GM18502 (cell line): Measurements from ENCODE around the gene RNF125.
"Not testable (repeated sequence)": the region's sequence is repeated elsewhere in the genome, so short reads cannot be mapped to it uniquely, and the experiment has no call there.

ENCODE experiments used
- ATAC-seq: cut with Tn5 transposase; IDR thresholded peaks from one replicate; pipeline ENCODE4 v1.9.1; 2021; ENCODE audit warnings: mild to moderate bottlenecking; ENCODE audit not compliant: unreplicated experiment, poor library complexity

Gene RNF125

GRCh38 chr18:32083781-32084180 lies 65.2 kb downstream of the RNF125 start:
- no peak for ATAC-seq

DNA sequence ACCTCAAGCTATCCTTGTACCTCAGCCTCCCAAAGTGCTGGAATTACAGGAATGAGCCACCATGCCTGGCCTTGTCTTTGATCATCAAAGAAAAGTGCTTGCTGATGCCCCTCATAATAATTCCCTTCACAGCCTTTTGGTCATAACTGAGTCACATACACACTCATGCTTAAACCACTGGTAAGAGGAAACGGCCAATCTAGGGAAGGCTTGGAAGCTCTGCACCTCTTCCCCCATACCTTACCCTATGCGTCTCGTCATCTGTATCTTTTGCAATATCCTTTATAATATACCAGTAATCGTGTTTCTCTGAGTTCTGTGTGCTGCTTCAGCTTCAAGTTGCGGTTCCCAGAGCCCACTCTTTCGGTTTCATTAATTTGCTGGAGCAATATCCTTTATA lies 68.3 kb downstream of the RNF125 start:
- no peak for ATAC-seq

- ATAC-seq, result not testable (repeated sequence)
Measured at GRCh38 chr18:32090831-32091230, 72.2 kb downstream of the RNF125 start.

DNA sequence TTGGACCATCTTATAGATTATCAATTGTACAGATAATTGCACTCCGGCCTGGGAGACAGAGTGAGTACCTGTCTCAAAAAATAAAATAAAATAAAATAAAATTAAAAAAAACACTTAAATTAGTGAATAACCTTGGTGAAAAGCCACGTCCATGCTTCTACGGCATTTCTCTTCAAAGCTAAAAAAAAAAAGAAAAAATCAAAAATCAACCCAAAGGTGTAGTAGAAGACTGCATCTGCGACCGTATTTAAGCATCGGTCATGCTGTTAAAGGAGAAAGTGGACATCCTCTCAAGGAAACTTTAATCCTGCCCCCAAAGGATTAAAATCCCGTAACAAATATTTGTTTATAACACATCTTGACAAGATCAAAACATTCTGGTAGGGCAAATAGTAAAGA lies 72.7 kb downstream of the RNF125 start:
- no peak for ATAC-seq

GRCh38 chr18:32091724-32092421 lies 73.2 kb downstream of the RNF125 start, which contains the start of gene RNF138:
RNF138 (plus strand) TSS chr18:32091874; CDS start chr18:32092777, 903 bp downstream.
- ATAC-seq, result peak; percentile 63

DNA sequence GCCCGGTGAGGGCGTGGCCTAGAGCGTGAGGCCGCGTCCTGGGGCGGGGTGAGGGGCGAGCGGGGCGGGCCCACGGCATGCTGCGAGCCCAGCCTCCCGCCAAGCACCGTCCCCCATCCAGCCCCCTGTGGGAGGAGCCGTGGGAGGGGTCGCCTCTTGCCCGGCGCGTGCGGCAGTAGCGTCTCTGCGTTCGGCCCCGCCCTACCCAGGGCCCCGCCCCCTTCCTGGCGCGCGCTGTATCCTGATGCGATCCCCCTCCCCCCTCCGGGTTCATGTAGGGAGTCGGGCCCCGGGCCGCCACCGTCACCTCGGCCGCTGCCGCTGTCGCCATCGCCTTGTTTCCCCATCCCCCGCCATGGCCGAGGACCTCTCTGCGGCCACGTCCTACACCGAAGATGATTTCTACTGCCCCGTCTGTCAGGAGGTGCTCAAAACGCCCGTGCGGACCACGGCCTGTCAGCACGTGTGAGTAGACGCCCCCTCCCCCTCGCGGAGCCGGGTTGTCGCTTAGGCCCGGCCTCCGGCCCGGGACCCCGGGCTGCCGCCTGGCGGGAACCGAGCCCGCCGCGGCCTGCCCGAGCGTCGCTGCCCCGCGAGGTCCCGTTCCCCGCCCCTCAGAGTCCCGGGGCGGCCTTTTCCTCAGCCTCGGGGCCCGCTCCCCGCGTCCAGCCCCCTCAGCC lies 73.9 kb downstream of the RNF125 start:
- peak; percentile 83 for ATAC-seq

DNA sequence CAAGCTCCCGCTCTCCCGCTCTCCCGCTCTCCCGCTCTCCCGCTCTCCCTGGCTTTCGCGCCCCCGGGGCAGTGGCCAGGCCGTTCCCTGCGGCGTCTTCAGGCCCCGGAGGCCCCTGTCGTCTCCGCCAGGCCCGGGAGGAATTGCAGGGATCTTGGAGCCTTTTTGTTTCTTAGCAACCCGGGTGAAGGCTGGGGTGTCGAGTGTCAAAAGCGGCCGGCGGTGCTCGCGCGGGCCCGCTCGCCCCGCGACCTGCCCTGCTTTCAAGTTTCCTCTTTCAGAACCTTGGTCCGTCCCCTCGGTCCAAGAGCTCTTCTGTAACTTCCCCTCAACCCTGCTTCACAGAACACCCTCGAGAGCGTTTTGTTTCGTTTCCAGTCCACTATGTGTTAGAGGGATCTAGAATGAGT lies 74.5 kb downstream of the RNF125 start:
- ATAC-seq, result peak; percentile 31

DNA sequence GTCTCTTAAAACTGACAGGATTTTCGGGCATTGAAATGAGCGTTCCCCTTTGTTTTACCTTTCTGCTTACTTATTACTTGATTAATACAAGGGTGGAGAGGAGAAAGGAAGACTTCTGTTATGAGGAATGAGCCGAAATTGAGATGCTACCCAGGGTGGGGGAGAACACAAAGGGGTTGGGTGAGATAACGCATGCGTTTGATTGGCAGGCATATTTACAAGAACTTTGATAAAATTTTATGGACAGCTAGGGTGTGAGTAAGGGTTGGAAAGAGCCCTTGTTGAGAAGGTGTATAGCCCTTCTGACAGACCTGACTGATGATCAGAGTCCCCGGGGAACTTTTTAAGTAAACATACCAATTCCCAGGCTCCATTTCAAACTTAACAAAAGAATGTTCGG lies 74.9 kb downstream of the RNF125 start:
- ATAC-seq, result peak; percentile 5

- ATAC-seq, result no peak
Measured at GRCh38 chr18:32095192-32095899, 76.7 kb downstream of the RNF125 start.

DNA sequence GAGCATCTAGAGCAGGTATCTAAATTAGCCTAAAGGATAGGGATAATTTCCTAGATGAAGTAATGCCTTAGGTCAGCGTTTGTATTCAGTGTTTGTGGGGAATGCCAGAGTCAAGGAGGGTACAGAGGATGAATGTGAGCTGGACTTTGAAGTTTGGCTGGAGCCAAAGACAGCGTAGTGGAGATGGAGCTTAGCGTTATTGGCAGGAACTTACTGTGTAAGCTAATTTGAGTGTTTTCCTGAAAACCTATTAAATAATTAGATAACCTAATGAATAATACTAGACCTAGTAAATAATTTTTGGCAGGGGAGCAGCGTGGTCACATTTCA lies 77.2 kb downstream of the RNF125 start:
- no peak for ATAC-seq

DNA sequence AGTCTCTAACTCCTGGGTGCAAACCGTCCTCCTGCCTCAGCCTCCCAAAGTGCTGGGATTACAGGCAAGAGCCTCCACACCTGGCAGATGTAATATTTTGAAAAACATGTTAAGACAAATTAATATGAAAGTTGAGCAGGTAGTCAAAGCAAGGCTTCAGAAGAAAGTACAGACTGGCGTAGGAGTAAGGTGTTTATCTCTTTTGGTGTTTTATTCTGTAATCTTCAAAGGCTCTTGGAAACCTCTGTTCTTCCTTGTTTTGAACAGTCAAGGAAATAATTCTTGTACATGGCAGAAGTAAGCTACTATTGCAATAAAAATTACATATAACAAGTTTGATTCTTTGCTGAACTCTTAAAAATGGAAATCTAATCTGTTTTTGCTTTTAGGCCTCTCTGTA lies 78.3 kb downstream of the RNF125 start:
- no peak for ATAC-seq

DNA sequence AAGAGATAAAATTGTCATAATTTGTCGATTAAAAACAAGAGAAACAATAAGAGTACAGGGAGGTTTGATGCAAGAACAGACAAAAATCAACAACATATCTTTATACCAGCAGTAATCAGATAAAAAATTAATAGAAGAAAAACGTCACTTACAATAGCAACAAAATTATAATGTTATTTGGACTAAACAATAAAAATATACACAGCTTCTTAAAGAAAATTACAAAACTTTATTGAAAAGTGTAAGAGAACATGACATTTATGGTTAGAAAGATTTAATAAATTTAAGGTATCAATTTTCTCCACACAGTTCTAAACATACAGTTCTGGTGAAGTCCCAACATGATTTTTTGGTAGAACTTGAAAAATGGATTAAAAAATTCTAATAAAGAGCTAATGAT lies 85.9 kb downstream of the RNF125 start:
- no peak for ATAC-seq

DNA sequence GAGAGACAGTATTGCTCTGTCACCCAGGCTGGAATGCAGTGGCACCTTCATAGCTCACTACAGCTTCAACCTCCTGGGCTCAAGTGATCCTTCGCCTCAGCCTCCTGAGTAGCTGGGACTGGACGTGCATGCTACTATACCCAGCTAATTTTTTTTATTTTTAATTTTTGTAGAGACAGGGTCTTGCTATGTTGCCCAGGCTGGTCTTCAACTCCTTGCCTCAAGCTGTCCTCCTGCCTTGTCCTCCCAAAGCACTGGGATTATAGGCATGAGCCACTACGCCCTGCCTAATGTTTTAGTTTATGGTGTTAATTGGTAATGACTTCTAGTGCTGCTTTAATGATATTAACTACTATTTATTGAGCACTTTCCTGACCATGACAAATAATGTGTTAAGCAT lies 91.4 kb downstream of the RNF125 start:
- ATAC-seq, result no peak

- no peak for ATAC-seq
Measured at GRCh38 chr18:32111706-32112105, 93.1 kb downstream of the RNF125 start.

- no peak for ATAC-seq
Measured at GRCh38 chr18:32112826-32113225, 94.2 kb downstream of the RNF125 start.

GRCh38 chr18:32114293-32114942 lies 95.8 kb downstream of the RNF125 start:
- ATAC-seq, result no peak

- no peak for ATAC-seq
Measured at GRCh38 chr18:32122039-32122438, 103.4 kb downstream of the RNF125 start.
